Limb (tissue), 2 donors: Measurements from ENCODE around the gene NR5A1.
A peak's percentile ranks its signal among the peaks of the same experiment; 100 is the strongest.

Source experiments
- DNase-seq, 2 donors: peaks; one replicate each; pipeline ENCODE4 v3.0.0-alpha.2; 2016; ENCODE audit errors: extremely low spot score in 2 of 2

The NR5A1 gene

DNA sequence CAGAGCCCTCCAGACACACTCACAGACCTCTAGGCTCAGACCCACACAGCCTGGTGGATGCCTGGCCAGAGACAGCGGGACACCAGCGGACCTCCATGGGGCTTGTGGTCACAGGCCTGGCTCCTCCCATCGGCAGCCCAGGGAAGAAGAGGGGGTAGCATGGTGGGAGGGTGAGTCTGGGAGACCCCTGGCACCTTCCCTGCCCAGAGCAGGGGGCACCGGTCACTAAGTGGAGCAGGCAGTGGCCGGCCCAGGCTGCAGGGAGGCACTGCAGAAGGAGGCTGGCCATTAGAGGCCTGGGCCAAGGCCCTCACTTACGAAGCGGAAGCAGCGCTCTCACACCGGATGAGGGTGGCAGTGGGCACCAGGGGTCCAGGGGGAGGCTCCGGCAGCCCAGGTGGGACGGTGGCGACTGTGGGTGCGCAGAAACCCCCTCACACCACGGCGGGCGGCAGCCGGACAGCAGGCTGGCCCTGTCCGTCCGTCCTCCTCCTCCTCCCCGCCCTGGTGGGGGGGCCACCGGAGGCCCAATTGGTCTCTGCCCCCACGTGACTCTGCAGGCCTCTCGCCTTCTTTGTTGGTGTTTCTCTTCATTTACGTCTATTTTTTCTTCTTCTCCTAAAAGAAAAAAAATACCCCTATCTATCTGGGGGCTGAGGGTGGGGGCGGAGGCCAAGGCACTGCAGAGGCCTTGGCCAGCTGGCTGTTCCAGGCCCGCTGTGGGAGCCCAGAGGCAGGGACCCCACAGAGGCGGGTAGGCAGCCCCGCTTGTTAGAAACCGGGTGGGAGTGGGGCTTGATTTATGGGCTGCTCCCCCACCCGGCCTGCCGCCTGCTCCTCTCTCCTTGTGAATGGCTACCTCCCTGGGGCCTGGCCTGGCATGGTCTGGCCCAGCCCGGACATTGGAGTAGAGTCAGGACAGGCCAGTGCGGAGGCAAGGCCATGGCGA lies at the start of gene NR5A1:
NR5A1 (minus strand) TSS at position 469 of the 949 bp plus-strand sequence. CDS start 4,004 bp downstream, outside the sequence.
- peak in 1 of 2 donors; percentile 26 for DNase-seq

DNA sequence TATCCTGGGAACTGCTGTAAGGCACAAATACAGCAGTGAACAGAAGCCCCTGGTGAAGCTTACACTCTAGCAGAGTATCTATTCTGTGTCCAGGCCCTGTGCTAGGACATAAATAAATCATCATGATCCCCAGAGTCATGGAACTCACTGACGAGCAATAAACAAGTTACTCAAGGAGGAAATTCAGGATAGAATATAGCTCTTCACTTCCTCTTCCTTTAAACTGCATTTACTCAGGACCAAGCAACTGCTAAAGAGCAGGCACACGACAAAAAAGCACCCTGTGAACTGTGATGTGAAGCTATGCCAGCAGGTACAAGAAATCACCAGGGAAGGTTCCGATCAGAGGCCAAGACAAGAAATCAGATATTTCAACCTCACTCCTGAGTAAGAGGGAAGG lies 47.8 kb upstream of the NR5A1 start:
- DNase-seq: no peak

DNA sequence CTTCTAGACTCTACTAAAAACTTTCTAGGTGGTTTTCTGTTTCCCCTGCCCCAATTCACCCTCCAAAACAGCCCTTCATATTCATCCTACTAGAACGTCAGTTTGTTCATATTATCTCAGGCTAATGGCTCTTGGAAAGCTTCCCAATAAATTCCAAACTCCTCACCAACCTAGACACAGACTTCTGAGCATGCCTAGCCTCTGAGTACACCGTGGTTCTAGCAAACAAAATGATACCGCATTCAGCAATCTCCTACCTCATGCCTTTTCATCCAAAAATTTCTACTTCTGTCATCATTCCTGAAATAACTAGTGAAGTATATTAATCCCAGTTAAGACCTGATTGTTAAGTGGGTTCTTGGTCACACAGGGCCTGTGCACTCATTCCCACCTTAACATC lies 46.5 kb upstream of the NR5A1 start:
- DNase-seq: no peak

DNA sequence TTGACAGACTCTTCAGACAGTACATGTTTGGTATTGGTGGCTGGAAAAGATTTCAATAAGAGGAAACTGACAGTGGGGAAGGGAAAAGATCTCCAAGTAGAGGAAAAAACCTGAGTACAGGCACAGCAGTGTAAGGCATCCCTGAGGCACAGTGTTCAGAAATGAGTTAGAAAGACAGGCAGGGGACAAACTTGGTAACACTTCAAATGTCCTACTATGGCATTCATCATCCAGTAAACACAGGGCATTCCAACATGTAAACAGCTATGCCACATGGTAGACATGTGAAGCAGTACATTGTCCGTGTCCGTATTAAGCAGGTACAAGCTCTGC lies 45.0 kb upstream of the NR5A1 start:
- no peak for DNase-seq

DNA sequence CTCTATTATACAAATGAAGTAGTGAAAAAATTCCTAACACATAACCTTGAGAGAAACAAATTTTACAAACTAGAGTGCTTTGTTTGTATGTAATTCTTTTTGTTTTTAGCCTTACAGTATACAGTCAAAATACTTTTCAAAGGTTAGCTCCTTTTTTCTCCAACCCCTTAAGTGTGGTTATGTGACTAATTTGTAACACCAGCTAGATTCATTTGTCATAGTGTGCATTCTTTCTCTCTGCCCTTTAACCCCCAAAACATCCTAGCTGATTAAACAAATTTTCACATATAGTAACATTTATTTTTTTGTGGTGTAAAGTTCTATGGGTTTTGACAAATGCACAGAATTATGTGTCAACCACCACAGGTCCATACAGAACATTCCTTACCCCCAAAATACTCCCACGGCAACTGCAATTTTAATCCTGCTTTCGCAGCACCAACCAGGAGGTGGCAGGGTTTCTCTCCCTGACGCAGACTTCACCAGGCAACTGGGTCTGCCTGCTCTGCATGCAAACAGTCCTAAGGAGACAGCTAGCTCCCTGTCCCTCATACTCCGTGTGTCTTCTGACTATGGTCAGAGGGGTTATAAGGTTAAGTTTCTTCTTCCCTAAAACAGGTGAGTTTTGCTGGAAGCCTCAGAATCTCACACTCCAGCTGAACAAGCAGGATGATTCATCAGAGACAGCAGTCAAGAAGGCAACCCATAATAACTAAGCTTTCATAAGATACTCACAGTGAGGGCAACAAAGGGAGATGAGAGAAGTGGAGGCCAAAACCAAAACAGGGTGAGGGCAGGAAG lies 44.5 kb upstream of the NR5A1 start:
- DNase-seq: peak; percentile 38 to 75

DNA sequence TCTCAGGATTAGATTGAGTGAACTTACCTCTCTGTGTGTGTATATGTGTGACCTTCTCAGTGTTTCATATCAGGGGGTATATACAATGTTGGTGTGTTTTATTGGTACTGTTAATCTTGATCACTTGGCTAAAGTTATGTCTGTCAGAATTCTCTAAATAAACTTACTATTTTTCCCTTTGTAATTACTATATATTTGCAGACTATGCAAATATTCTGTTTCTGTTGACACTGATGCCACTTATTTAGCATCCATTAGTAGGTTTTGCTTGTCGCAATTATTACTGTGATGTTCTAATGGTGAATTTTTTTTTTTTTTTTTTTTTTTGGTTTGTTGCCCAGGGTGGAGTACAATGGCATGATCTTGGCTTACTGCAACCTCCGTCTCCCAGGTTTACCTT lies 42.9 kb upstream of the NR5A1 start:
- DNase-seq: no peak

DNA sequence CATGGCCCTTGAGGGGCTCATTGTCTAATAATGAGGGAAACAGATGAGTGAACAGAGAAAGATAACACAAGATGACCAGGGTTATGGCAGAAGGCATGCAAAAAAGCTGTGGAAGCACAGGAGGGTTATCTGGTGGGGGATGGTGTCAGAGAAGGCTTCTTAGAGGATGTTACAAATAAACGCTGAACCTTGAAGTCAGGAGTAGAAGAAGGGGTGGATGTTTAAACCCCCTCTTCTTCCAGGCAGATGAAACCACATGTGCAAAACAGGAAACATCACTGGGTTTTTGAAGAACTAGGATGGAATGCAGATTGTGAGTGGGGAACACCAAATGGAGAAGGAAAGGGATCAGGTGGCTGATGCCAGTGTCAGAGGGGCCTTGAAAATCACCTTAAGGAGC lies 41.8 kb upstream of the NR5A1 start:
- DNase-seq: no peak

DNA sequence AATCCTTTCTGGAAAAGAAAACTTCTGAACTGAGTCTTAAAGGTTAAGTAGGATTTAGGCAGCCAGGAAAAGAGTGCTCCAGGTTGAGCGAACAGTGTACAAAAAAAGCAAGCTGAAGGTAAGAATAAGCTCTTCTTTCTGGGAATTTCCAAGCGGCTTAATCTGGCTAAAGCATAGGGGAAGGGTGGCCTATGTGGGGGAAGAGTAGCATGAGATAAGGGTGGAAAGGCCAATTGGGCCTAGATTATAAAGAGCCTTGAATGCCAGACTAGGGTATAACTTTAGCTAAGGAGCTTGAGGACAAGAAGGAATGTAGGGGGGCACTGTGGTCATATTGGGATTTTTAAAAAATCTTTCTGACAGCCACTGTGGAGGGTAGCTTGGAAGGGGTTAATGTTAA lies 37.3 kb upstream of the NR5A1 start:
- no peak for DNase-seq

DNA sequence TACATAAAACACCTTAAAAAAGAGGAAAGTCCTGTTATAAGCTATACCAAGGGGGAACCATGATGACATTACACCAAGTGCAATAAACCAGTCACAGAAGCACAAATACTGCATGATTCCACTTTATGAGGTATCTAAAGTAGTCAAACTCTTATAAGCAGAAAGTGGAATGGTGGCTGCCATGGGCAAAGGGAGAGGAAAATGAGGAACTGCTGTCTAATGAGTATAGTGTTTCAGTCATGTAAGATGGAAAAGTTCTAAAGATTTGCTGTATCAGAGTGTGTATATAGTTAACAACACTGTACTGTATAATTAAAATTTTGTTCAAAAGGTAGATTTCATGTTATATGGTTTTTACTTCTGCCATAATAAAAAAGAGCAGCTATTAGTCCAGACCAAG lies 34.6 kb upstream of the NR5A1 start:
- no peak for DNase-seq

DNA sequence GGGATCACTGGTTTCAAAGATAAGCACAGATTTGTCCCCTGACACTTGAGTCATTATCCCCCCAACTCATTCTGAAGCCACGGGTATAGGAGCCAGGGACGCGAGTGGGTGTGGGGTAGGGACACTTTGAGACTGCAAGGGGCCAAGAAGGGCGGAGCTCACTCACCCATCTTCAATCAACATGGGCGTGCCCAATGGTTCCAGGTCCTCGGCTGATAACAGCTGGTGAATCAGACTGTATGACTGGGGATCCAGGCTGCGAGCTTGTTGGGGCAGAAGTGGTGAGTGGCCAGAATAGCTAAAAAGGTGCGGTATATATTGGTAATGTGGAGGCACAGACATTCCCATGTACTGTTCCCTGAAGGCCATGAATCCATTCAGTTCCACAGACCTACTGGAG lies 30.7 kb upstream of the NR5A1 start:
- DNase-seq: no peak

DNA sequence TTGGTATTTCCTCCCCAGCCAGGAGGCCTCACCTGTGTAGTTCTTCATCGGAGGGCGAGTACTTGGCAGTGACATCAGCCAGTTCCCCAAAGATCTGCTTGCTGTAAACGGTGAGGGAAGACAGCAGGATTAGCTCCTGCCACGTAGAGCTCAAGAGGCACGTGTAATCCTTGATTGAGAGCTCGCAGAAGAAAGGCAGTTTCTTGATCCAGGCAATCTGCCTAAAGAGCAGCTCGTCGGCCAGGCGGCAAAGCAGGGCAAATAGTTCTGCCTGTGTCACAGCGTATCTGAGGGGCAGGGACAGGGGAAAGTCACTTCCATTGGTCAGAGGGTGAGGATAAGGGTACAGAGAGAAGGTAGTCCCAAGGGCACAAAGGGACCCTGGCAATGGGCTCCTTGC lies 28.6 kb upstream of the NR5A1 start:
- DNase-seq: no peak

DNA sequence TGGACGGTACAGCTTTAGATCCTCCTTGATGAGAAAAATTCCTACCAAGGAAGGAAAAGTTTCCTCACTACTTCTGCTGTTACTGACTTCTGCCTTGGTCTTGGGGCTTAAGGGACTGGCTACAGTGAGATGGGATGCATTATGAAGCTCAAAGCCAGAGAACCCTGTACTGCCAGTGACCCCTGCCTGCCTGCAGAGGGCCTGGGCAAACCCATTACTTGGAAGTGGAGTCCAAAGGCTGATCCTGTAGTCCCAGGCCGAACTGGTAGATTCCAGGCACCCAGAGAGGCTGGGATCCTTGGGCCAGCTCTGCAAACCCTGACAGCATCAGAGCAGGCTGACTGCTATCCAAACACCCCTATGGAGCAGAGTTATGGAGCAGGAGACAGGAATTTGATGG lies 25.7 kb upstream of the NR5A1 start:
- DNase-seq: no peak

DNA sequence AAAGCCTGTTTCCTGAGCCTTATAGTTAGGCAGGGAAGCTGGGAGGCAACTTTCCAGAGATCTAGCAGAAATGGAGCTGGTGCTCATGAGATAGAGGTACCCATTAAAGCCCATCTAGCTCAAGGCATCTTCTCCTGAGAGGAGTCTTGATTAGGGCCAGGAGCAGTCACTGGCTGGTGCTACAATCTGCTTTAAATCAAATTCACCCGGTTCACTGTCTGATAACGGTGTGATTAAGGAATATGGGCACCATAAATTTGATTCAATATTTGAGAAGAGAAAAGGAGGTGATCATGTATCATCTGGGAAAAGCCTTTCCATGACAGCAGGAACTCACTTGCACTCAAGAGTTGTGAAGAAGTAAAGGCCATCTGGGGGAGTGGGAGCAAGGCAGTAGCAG lies 23.9 kb upstream of the NR5A1 start:
- DNase-seq: no peak

DNA sequence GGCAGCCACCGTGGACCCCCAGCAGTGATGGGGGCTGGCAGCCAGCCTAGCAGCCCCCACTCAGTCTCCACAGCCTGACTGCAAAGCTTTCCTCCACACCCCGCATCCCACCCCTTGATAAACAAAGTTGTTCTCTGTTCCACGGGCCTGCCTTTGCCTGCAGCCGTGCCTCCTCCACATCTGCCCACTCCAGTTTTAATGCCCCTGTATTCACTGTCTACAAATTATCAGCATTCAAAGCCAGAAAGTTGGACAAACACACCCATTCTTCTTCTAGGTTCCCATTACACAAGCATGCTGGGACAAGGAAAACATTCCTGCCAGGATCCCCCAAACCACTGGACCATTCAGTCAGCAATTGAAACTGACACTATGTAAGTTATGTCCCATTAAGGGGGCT lies 23.0 kb upstream of the NR5A1 start:
- DNase-seq: no peak

DNA sequence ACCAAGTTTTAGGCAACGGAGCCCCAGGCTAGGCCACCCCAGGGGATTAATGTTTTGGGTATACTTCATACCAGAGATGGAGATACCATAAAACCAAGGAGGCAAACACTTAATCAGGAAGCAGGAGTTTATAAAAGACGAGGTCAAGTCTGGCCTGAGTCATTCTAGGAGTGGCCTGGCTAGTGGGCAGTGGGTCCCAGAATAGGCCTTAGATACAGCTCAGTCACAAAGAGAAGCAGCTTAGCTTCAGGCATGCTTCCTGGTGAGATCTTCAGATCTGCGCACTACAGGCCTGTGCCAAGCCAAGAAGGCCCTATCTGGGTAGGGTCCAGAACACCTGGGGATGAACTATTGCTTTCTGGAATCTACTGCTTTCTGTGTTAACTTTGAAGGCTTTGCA lies 20.6 kb upstream of the NR5A1 start:
- no peak for DNase-seq

DNA sequence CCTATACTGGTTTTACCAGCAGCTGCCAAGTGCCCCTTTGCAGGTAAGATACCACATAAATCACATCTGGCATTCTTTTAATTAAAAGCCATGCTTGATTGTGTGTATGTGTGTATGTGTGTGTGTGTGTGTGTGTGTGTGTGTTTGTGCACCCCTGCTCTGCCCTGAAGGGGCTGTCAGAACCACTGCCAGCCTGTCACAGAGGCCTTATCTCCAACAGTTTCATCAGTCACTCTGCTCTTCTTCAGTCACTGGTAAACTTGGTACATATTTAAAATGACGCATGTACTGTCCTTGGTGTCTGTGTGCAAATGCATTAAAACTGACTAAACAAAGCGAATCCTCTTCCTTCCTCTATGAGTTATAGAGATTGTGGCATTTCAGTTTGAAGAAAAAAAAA lies 19.0 kb upstream of the NR5A1 start:
- no peak for DNase-seq

DNA sequence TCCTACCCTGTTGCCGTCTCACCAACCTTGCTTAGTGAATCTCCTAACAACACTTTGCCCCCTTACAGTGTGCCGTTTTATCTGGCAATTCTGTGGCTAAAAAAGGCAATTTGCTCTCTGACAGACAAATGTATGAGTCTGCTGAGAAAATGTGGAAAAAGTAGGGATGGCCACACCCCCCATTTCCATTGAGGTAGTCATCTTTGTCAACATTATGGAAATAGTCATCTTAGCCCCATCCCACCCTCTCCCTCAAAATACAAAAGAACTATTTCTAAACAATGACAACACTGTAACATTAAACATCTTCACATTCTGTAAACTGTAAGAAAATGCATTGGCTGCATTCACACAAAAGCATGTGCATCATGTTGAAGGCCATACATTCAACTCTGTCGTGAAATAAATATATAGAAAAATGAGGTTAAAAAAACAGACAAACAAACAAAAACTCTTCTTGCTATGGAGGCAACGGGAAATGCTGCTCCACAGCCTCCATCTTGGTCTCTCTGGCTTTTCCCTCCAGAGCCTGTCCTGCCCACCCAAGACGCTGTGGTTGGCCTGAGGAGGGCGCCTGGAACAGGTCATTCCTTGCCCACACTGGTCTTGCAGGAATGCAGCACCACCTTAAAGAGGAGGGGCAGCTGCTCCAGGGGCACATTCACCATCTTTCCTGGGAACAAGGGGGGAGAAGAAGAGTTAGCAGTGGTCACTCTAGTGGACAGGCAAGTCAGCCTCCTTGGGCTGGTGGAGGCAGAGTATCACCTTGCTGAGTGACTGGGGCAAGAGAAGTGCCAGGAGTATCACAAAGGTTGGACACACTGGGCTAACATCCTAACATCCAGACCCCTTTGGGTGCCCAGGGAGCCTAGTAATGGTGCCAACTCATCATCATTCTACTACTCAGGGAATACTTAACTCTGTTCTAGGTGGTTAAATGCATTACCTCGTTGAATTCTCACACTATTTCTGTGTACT lies 15.2 kb upstream of the NR5A1 start:
- DNase-seq: no peak

DNA sequence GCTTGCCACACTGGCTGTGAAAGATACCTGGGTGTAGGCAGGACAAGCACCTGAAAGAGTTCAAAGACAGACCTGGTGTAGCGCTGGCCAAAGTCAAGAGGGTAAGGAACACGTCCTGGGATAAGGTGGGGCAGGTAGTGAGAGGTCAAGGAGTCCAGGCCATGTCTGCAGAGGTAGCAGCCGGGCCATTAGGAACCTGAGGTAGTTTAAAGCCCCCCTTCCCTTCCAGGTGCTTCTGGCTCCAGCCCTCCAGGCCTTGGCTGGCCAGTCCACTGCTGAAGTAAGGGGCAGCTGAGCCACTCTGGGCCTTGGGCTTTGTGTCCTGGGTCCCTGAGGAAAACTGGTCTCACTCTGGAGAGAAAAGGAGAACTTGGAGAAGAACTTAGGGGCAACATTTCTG lies 13.9 kb upstream of the NR5A1 start:
- DNase-seq: no peak

DNA sequence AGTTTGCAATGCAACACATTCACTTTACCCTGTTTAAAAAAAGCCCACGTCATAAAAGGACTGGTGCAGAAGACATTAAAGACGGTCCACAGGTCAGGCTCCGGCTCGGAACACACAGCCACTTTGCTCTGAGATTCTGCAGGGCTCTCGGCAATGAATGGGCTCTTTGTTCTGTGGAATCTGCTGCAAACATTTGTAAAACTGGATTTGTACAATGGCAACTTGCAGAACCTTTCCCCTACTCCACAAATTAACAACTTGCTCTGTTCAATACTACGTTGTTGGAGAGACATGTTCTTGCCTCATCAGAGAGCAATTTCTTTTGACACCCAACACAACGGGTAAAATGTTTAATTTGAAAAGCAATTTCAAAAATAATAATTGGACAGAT lies 13.0 kb upstream of the NR5A1 start:
- no peak for DNase-seq

DNA sequence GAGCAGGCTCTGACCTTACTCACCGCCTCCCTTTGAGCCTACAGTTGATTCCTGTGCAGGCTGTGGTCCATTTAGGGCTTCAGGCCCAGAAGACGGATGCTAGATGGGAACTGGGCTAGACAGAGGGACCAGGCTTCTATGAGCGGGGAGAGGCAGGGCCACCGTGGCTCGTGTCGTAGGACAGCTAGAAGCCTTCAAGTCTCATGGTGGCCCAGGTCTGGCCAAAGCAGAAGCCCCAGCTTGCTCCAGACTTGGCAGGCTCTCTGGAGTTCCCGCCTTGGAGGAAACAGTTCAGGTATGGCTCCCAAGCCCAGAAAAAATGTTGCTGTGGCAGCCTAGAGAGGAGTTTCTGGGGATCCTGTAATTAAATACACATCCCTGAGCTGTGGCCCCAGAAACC lies 10.9 kb upstream of the NR5A1 start:
- no peak for DNase-seq

DNA sequence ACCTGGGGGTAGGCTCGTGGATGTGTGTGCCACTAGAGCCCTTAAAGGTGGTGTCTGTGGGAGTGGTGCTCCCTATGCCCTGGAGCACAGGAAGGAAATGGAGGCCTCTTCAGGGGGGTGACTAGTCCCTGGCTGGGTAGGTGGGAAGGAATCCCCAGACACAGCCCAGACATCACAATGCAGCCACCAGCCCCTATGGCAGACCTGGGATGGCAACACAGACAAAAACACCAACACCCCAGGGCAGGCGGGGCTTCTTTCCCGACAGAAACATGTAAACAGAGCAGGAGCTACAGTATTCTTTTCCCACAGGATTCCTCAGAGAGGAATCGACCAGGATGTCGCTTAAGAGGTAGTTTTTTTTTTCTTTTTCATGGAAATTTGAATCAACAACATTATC lies 10.4 kb upstream of the NR5A1 start:
- DNase-seq: no peak

DNA sequence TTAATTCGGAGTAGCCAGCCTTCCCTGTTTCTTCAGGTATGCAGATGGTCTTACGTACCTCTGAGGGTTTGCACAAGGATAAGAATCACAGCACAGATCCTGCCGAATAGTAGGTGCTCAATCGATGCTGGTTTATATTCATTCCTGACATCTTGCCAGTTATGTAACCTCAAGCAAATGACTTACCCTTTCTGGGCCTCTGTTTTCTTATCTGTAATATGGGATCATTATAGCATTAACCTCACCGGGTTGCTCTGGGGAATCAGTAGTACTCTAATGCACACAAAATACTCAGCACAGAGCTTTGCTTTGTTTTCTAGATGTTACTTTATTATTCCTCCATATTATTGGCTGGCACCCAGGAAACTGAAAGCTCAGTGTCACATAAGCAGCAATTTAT lies 7.7 kb upstream of the NR5A1 start:
- DNase-seq: no peak
